ENCODE results near the gene MAF. TPM values are rescaled to one million over a fixed set of nuclear protein-coding genes. Genes with fewer than 3 reads are reported as not detected.
A peak's percentile ranks its signal among the peaks of the same experiment; 100 is the strongest.

Gene MAF
- total and polyA plus RNA-seq, 2 of the 13 experiments (the other 11 are each of a cell fraction or from before 2014, with no cell fraction given): 0.07 to 0.31 TPM

GRCh38 chr16:79564671-79565107 is 35.8 kb downstream of the MAF start (continued):
- TF ChIP-seq ARID5B (CRISPR knock-in tag; IDR thresholded peaks at IDR 0.05): peak; percentile 77
- no peak for TF ChIP-seq KAT8 (CRISPR knock-in tag; IDR thresholded peaks at IDR 0.05)
- TF ChIP-seq DRAP1 (CRISPR knock-in tag; IDR thresholded peaks at IDR 0.05): 0 out of 2 replicates have a peak, but pooled peaks have one; percentile 18
- TF ChIP-seq KDM6A (CRISPR knock-in tag; IDR thresholded peaks at IDR 0.05; ENCODE audit: low read depth): no peak
- TF ChIP-seq BCL6 (CRISPR knock-in tag; IDR thresholded peaks at IDR 0.05): 0 out of 2 replicates have a peak, but pooled peaks have one; percentile 38
- no peak for TF ChIP-seq ZXDC (CRISPR knock-in tag; IDR thresholded peaks at IDR 0.05)
- peak; percentile 54; the same call in 1 of the 2 replicates for TF ChIP-seq DMAP1 (CRISPR knock-in tag; IDR thresholded peaks at IDR 0.05)
- TF ChIP-seq PAXIP1 (CRISPR knock-in tag; conservative IDR thresholded peaks at IDR 0.05): no peak
- peak; percentile 38; the same call in 1 of the 2 replicates for TF ChIP-seq ZNF800 (CRISPR knock-in tag; IDR thresholded peaks at IDR 0.05)
- 0 out of 2 replicates have a peak, but pooled peaks have one; percentile 33 for TF ChIP-seq FOXO1 (CRISPR knock-in tag; IDR thresholded peaks at IDR 0.05)
- TF ChIP-seq TFAP4 (IDR thresholded peaks at IDR 0.05; ENCODE audit: borderline replicate concordance, low read depth): peak; percentile 28; the same call in 1 of the 2 replicates
- TF ChIP-seq MAX (IDR thresholded peaks at IDR 0.05): peak; percentile 72
- TF ChIP-seq ZNF749 (CRISPR knock-in tag; IDR thresholded peaks at IDR 0.05; ENCODE audit: borderline replicate concordance): no peak
- TF ChIP-seq ZBTB21 (CRISPR knock-in tag; IDR thresholded peaks at IDR 0.05): peak; percentile 11; the same call in 1 of the 2 replicates
